Prostate gland (tissue), 2 donors: ENCODE results near the gene MPPED2.

Experiments used
- POLR2AphosphoS5 ChIP-seq: sonication (generic); formaldehyde crosslinking; IDR thresholded peaks from one replicate; pipeline ENCODE4 v1.6.1; 2017; ENCODE audit warnings: antibody characterized with exemption
- TF ChIP-seq, protein P1 (sequence below), 4 experiments: fragments of 200-600 bp in 2 of 4; fragments of 450-650 bp in 2 of 4; sonication (generic) in 2 of 4; IDR thresholded peaks; 1 replicate in 3 of 4; 2 replicates in 1 of 4; pipeline ENCODE4 v1.5.1; 2016 to 2019; ENCODE audit warnings: antibody characterized with exemption in 4 of 4, mild to moderate bottlenecking in 2 of 4, moderate library complexity in 2 of 4

DNA sequence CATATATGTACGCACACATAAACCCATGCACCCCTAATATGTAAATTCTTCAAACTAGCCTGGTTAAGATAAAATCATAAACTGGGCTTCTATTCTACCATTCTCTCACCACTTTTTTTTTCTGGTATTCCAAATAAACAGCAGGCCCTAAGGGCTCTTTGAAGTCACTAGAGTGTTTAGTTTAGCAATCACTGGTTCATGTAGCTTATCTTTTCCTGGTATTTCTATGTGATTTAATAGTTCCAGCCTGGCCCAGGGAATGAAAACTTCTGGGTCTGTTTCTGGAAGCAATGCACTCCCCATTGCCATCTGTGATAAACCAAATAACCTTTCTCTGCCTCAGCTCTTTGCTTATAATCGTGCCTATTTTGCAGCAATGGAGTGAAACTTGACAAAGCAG, 10.7 kb upstream of the MPPED2 start:
- TF ChIP-seq, protein P1, sequence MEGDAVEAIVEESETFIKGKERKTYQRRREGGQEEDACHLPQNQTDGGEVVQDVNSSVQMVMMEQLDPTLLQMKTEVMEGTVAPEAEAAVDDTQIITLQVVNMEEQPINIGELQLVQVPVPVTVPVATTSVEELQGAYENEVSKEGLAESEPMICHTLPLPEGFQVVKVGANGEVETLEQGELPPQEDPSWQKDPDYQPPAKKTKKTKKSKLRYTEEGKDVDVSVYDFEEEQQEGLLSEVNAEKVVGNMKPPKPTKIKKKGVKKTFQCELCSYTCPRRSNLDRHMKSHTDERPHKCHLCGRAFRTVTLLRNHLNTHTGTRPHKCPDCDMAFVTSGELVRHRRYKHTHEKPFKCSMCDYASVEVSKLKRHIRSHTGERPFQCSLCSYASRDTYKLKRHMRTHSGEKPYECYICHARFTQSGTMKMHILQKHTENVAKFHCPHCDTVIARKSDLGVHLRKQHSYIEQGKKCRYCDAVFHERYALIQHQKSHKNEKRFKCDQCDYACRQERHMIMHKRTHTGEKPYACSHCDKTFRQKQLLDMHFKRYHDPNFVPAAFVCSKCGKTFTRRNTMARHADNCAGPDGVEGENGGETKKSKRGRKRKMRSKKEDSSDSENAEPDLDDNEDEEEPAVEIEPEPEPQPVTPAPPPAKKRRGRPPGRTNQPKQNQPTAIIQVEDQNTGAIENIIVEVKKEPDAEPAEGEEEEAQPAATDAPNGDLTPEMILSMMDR (IDR thresholded peaks at IDR 0.05), result no peak
- TF ChIP-seq POLR2AphosphoS5, result no peak
